GM12891 (cell line): ENCODE measurements around the gene DENND2D.

Experiments
- POLR2A ChIP-seq: IDR thresholded peaks from 2 replicates; pipeline ENCODE4 v1.6.1; 2011; ENCODE audit warnings: low read depth, low read length, control low read depth
- POLR2AphosphoS5 ChIP-seq: IDR thresholded peaks from 2 replicates; pipeline ENCODE4 v1.6.1; 2011; ENCODE audit warnings: low read depth, low read length, control low read depth
- TAF1 ChIP-seq: IDR thresholded peaks from 2 replicates; pipeline ENCODE4 v1.6.1; 2011; ENCODE audit warnings: low read depth, low read length, control low read depth

- no peak for TF ChIP-seq POLR2AphosphoS5
- TF ChIP-seq POLR2A: no peak
- TF ChIP-seq TAF1: no peak
Observed at GRCh38 chr1:111179968-111180533, 20.4 kb downstream of the DENND2D start.
